Measurements from ENCODE around the gene SNX1. TPM values are rescaled to one million over a fixed set of nuclear protein-coding genes. Genes with fewer than 3 reads are reported as not detected.

The SNX1 gene
- total and polyA plus RNA-seq, 4 donors = 54.6 to 153 (median 89.9) TPM

DNA sequence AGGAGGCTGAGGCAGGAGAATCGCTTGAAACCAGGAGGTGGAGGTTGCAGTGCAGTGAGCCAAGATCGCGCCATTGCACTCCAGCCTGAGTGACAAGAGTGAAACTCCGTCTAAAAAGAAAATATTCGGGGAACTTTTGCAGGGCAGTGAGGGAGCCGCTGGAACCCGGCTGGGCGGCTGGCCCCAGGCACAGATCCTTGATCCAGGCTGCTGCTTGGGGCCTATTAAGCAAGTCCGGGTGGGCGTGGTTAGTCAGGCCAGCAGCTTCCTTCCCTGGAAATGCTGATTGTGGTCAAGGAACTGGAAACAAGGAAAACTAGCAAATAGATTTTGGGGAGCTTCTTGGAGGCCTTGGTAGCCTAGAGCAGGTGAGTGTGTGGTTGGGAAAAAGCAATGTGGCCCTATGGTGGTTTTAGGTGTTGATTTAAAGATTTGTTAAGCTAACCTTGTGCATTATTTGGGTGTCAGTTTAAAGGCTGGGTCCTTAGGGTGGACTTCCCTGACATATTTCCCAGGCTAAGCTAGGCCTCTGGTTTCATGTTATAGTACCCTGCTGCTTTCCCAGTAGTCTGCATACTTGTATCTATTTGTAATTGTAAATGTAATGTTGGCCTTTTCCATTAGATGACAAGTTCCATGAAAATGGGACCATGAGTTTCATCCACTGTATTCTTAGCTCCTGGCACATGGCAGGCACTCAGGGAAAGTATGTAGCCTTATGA is 38.0 kb downstream of the SNX1 start:
- no peak for DNase-seq
- peaks cover 5 to 30% of the 10 kb centered on the region in 2 donors for H3K36me3 ChIP-seq (ENCODE audit: control insufficient read depth in 1 of 2, insufficient read depth in 2 of 2, low read length in 1 of 2)
- ATAC-seq (ENCODE audit: low FRiP score) = no peak
- H3K4me3 ChIP-seq (ENCODE audit: low read length in 2 of 2) = no peak overlapping the region
- intact Hi-C loops (cut with DNase I) = no loop called here
- 91 to 92% methylated on average over 10 of the region's 10 CpGs for WGBS, 2 donors
- no peaks in the 10 kb centered on the region for H3K9me3 ChIP-seq (ENCODE audit: control insufficient read depth, low read length)
- no peaks in the 10 kb centered on the region for H3K4me1 ChIP-seq (ENCODE audit: control insufficient read depth in 1 of 2, insufficient read depth in 2 of 2, low read length in 2 of 2)
- no peak overlapping the region for H3K27ac ChIP-seq (ENCODE audit: low read depth in 1 of 2, low read length in 2 of 2)
- H3K27me3 ChIP-seq (ENCODE audit: control insufficient read depth in 1 of 2, insufficient read depth in 2 of 2, low read length in 1 of 2) = no peaks in the 10 kb centered on the region

DNA sequence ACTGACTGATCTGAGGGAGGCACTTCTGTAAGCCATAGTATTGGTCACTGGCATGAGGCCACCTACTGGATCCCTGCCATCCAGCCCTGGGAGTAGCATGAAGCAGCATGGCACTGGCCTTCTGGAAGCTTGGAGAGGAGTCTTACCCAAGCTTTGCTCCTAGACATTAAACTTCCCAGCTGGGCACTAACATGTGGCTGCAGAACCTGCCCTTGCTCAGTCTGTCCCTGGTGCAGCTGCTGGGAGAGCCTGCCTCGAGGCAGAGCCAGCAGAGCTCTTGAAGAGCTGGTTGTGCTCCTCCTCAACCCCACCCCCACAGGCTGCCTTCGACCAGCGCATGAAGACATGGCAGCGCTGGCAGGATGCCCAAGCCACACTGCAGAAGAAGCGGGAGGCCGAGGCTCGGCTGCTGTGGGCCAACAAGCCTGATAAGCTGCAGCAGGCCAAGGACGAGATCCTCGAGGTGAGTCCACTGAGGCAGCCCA is 38.6 kb downstream of the SNX1 start:
- Histone ChIP-seq H3K4me1 (ENCODE audit: control insufficient read depth in 1 of 2, insufficient read depth in 2 of 2, low read length in 2 of 2) (no peaks in the 10 kb centered on the region), H3K27me3 (ENCODE audit: control insufficient read depth in 1 of 2, insufficient read depth in 2 of 2, low read length in 1 of 2) (no peaks in the 10 kb centered on the region), H3K9me3 (ENCODE audit: control insufficient read depth, low read length) (no peaks in the 10 kb centered on the region), H3K4me3 (ENCODE audit: low read length in 2 of 2) (no peak overlapping the region), H3K36me3 (ENCODE audit: control insufficient read depth in 1 of 2, insufficient read depth in 2 of 2, low read length in 1 of 2) (peaks cover 5 to 30% of the 10 kb centered on the region in 2 donors), H3K27ac (ENCODE audit: low read depth in 1 of 2, low read length in 2 of 2) (no peak overlapping the region)
- peak in 1 of 2 donors; percentile 62 for DNase-seq
- ATAC-seq (ENCODE audit: low FRiP score) = no peak
- intact Hi-C loops (cut with DNase I) = no loop called here
- 76 to 79% methylated on average over 9 of the region's 9 CpGs for WGBS, 2 donors

DNA sequence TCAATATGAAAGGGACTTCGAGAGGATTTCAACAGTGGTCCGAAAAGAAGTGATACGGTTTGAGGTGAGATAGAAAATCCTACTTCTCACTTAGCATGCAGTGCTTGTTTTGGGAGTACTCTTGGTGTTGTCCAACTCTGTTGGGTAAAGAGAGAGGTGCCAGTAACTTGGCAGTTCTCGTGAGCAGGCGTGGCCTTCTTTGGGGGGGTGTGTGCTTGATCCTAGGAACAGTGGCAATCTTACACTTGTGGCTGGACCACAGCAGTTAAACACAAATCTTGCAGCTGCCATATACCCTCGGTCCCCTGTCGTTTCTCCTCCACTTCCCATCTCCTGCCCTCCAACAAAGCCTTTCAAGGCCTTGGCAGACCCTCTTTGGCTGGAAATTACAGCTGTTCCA is 40.6 kb downstream of the SNX1 start:
- ATAC-seq (ENCODE audit: low FRiP score) (no peak), DNase-seq (no peak)
- Histone ChIP-seq H3K27me3 (ENCODE audit: control insufficient read depth in 1 of 2, insufficient read depth in 2 of 2, low read length in 1 of 2) (no peaks in the 10 kb centered on the region), H3K4me3 (ENCODE audit: low read length in 2 of 2) (no peak overlapping the region), H3K36me3 (ENCODE audit: control insufficient read depth in 1 of 2, insufficient read depth in 2 of 2, low read length in 1 of 2) (peaks cover 5 to 20% of the 10 kb centered on the region in 2 donors), H3K9me3 (ENCODE audit: control insufficient read depth, low read length) (no peaks in the 10 kb centered on the region), H3K4me1 (ENCODE audit: control insufficient read depth in 1 of 2, insufficient read depth in 2 of 2, low read length in 2 of 2) (no peaks in the 10 kb centered on the region), H3K27ac (ENCODE audit: low read depth in 1 of 2, low read length in 2 of 2) (no peak overlapping the region)
- WGBS, 2 donors = 88% methylated on average over 7 of the region's 7 CpGs
- intact Hi-C loops (cut with DNase I) = no loop called here

DNA sequence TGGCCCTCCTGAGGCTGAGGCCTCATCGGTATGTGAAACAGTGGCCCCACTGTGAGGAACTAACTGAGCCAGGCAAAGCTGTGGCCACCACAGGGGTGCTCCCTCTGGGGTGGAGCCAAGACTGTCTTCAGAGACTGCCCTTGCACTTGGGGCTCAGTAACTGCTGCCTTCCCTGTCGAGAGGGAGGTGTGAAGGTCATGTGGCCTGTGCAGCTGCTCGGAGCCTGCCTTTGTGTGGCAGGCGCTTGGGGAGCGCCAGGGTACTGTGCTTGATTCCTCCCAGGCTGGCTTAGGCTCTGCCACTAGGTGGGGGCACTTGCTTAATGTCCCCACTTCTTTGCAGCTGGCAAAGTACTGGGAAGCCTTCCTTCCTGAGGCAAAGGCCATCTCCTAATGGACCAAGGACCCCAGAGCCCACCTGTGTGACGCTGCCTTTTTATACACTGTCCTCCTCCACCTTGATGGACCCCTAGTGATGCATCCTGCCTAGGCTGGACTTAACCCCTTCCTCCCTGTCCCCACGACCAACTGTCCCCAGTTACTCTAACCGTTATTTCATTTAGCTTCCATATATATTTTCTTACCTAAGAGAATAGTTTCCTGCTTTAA is 41.5 kb downstream of the SNX1 start:
- H3K9me3 ChIP-seq (ENCODE audit: control insufficient read depth, low read length) = no peaks in the 10 kb centered on the region
- DNase-seq = no peak
- peaks cover 3 to 16% of the 10 kb centered on the region in 2 donors for H3K36me3 ChIP-seq (ENCODE audit: control insufficient read depth in 1 of 2, insufficient read depth in 2 of 2, low read length in 1 of 2)
- no peak overlapping the region for H3K27ac ChIP-seq (ENCODE audit: low read depth in 1 of 2, low read length in 2 of 2)
- 69 to 76% methylated on average over 8 of the region's 8 CpGs for WGBS, 2 donors
- H3K4me3 ChIP-seq (ENCODE audit: low read length in 2 of 2) = no peak overlapping the region
- ATAC-seq (ENCODE audit: low FRiP score) = peak; percentile 21
- H3K27me3 ChIP-seq (ENCODE audit: control insufficient read depth in 1 of 2, insufficient read depth in 2 of 2, low read length in 1 of 2) = no peaks in the 10 kb centered on the region
- intact Hi-C loops (cut with DNase I) = no loop called here
- no peaks in the 10 kb centered on the region for H3K4me1 ChIP-seq (ENCODE audit: control insufficient read depth in 1 of 2, insufficient read depth in 2 of 2, low read length in 2 of 2)

DNA sequence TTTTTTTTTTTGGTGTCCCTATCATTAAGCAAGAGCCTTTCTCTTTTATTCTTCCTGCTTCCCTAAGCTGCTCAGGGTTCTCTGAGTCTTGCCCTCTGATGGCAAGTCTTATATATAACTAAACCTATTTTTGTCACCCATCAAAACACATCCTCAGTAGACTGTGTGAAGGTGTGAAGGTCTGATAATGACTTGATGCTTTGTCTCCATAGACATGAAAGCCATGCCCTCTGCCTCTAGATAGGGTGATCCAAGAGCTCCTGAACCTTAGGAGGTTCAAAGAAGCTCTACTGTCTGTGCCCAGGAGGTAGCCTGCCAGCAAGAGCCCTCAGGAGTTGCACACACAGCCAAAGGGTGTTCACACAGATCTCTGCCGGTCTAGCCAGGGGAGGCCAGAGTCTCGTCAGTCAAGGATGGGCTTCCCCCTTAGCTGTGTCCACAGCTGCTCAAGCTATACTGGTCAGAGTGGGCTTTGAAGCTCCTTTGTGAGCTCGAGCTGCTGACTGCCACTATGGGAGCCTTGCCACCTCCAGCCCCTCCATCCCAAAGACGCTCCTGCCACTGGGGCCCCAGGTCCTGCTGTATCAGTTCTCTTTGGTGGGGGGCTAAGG is 42.7 kb downstream of the SNX1 start:
- H3K27ac ChIP-seq (ENCODE audit: low read depth in 1 of 2, low read length in 2 of 2) = no peak overlapping the region
- 86 to 88% methylated on average over 4 of the region's 4 CpGs for WGBS, 2 donors
- no peaks in the 10 kb centered on the region for H3K27me3 ChIP-seq (ENCODE audit: control insufficient read depth in 1 of 2, insufficient read depth in 2 of 2, low read length in 1 of 2)
- H3K9me3 ChIP-seq (ENCODE audit: control insufficient read depth, low read length) = no peaks in the 10 kb centered on the region
- H3K4me1 ChIP-seq (ENCODE audit: control insufficient read depth in 1 of 2, insufficient read depth in 2 of 2, low read length in 2 of 2) = no peaks in the 10 kb centered on the region
- no peak for ATAC-seq (ENCODE audit: low FRiP score)
- no peak for DNase-seq
- H3K36me3 ChIP-seq (ENCODE audit: control insufficient read depth in 1 of 2, insufficient read depth in 2 of 2, low read length in 1 of 2) = peaks cover 3 to 14% of the 10 kb centered on the region in 2 donors
- intact Hi-C loops (cut with DNase I) = no loop called here
- H3K4me3 ChIP-seq (ENCODE audit: low read length in 2 of 2) = no peak overlapping the region

DNA sequence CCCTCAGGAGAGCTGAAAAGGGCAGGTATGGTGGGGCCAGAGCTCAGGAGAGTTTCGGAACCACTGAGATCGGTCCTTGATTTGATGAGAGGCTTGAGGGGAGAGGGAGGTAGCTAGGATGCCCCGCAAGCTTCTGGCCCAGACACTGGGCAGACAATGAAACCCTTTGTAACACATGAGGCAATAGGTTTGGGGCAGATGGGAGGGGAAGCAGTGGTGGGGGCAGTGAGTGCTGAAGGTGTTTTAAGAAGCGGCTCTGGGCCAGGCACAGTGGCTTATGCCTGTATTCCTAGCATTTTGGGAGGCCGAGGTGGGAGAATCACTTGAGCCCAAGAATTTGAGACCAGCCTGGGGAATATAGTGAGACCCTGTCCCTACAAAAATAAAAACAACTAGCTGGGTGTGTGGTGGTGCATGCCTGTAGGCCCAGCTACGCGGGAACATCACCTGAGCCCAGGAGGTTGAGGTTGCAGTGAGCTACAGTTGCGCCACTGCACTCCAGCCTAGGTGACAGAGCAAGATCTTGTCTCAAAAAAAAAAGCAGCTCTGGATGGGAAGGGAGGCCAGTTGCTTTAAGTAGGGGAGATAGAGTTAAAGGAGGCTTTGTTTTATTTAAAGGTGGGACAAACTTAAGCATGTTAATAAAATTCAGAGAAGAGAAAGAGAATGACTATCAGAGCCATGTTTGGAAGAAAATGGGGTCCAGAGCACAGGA is 46.2 kb downstream of the SNX1 start:
- H3K4me1 ChIP-seq (ENCODE audit: control insufficient read depth in 1 of 2, insufficient read depth in 2 of 2, low read length in 2 of 2) = no peaks in the 10 kb centered on the region
- 95 to 96% methylated on average over 8 of the region's 8 CpGs for WGBS, 2 donors
- no peak overlapping the region for H3K27ac ChIP-seq (ENCODE audit: low read depth in 1 of 2, low read length in 2 of 2)
- no peaks in the 10 kb centered on the region for H3K27me3 ChIP-seq (ENCODE audit: control insufficient read depth in 1 of 2, insufficient read depth in 2 of 2, low read length in 1 of 2)
- ATAC-seq (ENCODE audit: low FRiP score) (no peak), DNase-seq (no peak)
- no peaks in the 10 kb centered on the region for H3K9me3 ChIP-seq (ENCODE audit: control insufficient read depth, low read length)
- H3K36me3 ChIP-seq (ENCODE audit: control insufficient read depth in 1 of 2, insufficient read depth in 2 of 2, low read length in 1 of 2) = peaks cover 0 to 2% of the 10 kb centered on the region in 2 donors
- H3K4me3 ChIP-seq (ENCODE audit: low read length in 2 of 2) = no peak overlapping the region
- intact Hi-C loops (cut with DNase I) = no loop called here

DNA sequence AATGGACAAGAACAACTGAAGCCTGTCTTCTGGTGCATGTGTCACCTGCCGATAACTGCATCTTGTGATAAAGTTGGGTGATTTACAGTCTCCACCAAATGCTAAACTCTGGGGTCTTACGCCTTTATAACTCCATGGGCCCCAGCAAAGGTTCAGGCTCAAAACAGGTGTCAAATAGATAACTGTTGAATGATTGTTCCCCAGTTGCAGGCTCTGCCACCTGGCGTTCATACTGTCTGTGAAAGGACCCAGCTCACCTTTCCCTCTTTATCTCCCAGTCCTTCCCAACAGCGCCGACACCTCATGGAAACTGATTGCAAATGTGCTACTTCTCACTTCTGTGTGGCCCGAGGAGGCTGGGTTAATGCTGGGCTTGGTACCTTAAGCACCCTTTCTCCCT is 47.5 kb downstream of the SNX1 start:
- 87 to 89% methylated on average over 6 of the region's 6 CpGs for WGBS, 2 donors

DNA sequence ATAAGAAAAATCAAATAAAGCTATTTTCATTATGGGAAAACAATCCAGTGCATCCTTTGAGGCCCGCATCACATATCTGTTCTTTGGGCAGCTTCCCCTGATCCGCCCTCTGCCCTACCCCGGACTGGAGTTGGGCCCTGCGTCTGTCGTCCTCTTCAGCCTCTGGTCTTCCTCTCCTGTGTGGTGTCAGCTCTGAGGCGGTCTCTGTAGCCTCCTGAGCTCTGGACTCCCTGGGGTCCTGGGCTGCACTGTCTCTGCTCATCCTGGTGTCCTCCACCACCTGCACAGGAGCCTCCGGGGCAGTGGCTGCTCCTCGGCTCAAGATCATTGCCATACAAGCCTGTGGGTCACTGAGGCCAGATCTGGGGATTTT is 48.4 kb downstream of the SNX1 start:
- intact Hi-C loops (cut with DNase I) = no loop called here
- DNase-seq (no peak), ATAC-seq (ENCODE audit: low FRiP score) (no peak)
- H3K27me3 ChIP-seq (ENCODE audit: control insufficient read depth in 1 of 2, insufficient read depth in 2 of 2, low read length in 1 of 2) = no peaks in the 10 kb centered on the region
- no peaks in the 10 kb centered on the region for H3K36me3 ChIP-seq (ENCODE audit: control insufficient read depth in 1 of 2, insufficient read depth in 2 of 2, low read length in 1 of 2)
- 81 to 87% methylated on average over 8 of the region's 8 CpGs for WGBS, 2 donors
- no peak overlapping the region for H3K27ac ChIP-seq (ENCODE audit: low read depth in 1 of 2, low read length in 2 of 2)
- no peak overlapping the region for H3K4me3 ChIP-seq (ENCODE audit: low read length in 2 of 2)
- H3K4me1 ChIP-seq (ENCODE audit: control insufficient read depth in 1 of 2, insufficient read depth in 2 of 2, low read length in 2 of 2) = no peaks in the 10 kb centered on the region
- no peaks in the 10 kb centered on the region for H3K9me3 ChIP-seq (ENCODE audit: control insufficient read depth, low read length)

More for the DNA sequence above, 47.5 kb downstream of the SNX1 start:
- H3K9me3 ChIP-seq (ENCODE audit: control insufficient read depth, low read length) = no peaks in the 10 kb centered on the region
- H3K27me3 ChIP-seq (ENCODE audit: control insufficient read depth in 1 of 2, insufficient read depth in 2 of 2, low read length in 1 of 2) = no peaks in the 10 kb centered on the region
- H3K4me3 ChIP-seq (ENCODE audit: low read length in 2 of 2) = no peak overlapping the region
- H3K4me1 ChIP-seq (ENCODE audit: control insufficient read depth in 1 of 2, insufficient read depth in 2 of 2, low read length in 2 of 2) = no peaks in the 10 kb centered on the region
- H3K27ac ChIP-seq (ENCODE audit: low read depth in 1 of 2, low read length in 2 of 2) = no peak overlapping the region
- no peaks in the 10 kb centered on the region for H3K36me3 ChIP-seq (ENCODE audit: control insufficient read depth in 1 of 2, insufficient read depth in 2 of 2, low read length in 1 of 2)
- intact Hi-C loops (cut with DNase I) = no loop called here
- no peak for DNase-seq
- ATAC-seq (ENCODE audit: low FRiP score) = no peak

All from aorta (tissue), 5 donors.